H1 (cell line): ENCODE data around the gene DCLK1. TPM values are rescaled to one million over a fixed set of nuclear protein-coding genes. Genes with fewer than 3 reads are reported as not detected.

ENCODE experiments used
- CTCF ChIA-PET: fragments of 300-600 bp; sonication (Branson Sonifier 250); formaldehyde crosslinking; loops from one replicate; lab custom pipeline; 2021; ENCODE audit not compliant: partially characterized antibody; lab: Charles Lee
- POLR2A ChIA-PET: fragments of 300-600 bp; sonication (Branson Sonifier 250); formaldehyde crosslinking; loops from one replicate; lab custom pipeline; 2021; ENCODE audit warnings: inconsistent platforms; ENCODE audit not compliant: partially characterized antibody; lab: Charles Lee
- DNase-seq, 2 experiments: peaks; one replicate each; pipeline versions ENCODE4 v3.0.0 to v3.0.0-alpha.2; 2010 to 2022; ENCODE audit warnings: low spot score in 2 of 2, low read depth in 1 of 2, mixed read lengths in 1 of 2
- FAIRE-seq: peaks from 2 replicates; lab custom pipeline; 2011; peaks lifted over from hg19 to GRCh38; lab: Jason Lieb, UNC
- H2AFZ ChIP-seq: 2 replicates; pipeline ENCODE4 v1.8.1; 2012; ENCODE audit warnings: low read length, inconsistent platforms
- H2AK5ac ChIP-seq: 2 replicates; pipeline ENCODE4 v1.6.1; 2013; ENCODE audit warnings: low read depth, low read length
- H2BK120ac ChIP-seq: replicated peaks from 2 replicates; pipeline ENCODE3; 2013; ENCODE audit warnings: low read depth, low read length, inconsistent platforms
- H2BK12ac ChIP-seq: 2 replicates; pipeline ENCODE4 v1.6.1; 2013; ENCODE audit warnings: low read depth, low read length
- H2BK15ac ChIP-seq: 2 replicates; pipeline ENCODE4 v1.6.1; 2013; ENCODE audit warnings: low read length
- H2BK20ac ChIP-seq: 2 replicates; pipeline ENCODE4 v1.6.1; 2013; ENCODE audit warnings: low read length
- H2BK5ac ChIP-seq: 2 replicates; pipeline ENCODE4 v1.6.1; 2013; ENCODE audit warnings: low read depth, low read length
- H3K14ac ChIP-seq: 2 replicates; pipeline ENCODE4 v1.6.1; 2013; ENCODE audit warnings: inconsistent platforms; ENCODE audit not compliant: insufficient read length
- H3K18ac ChIP-seq: 2 replicates; pipeline ENCODE4 v1.6.1; 2013; ENCODE audit warnings: low read length; ENCODE audit errors: extremely low read depth
- H3K23ac ChIP-seq: 2 replicates; pipeline ENCODE4 v1.6.1; 2013; ENCODE audit warnings: inconsistent platforms; ENCODE audit not compliant: insufficient read length
- H3K23me2 ChIP-seq: 2 replicates; pipeline ENCODE4 v1.6.1; 2013; ENCODE audit warnings: low read depth, low read length
- H3K27ac ChIP-seq: 2 replicates; pipeline ENCODE4 v1.6.1; 2011; ENCODE audit warnings: low read depth, low read length, inconsistent platforms
- H3K27me3 ChIP-seq, 4 experiments: replicated peaks in 1 of 4; 1 replicate in 1 of 4; 2 replicates in 3 of 4; pipeline versions ENCODE4 v1.6.1 to v1.8.1; 2011 to 2013; ENCODE audit warnings: low read length in 3 of 4, mild to moderate bottlenecking in 3 of 4, inconsistent platforms in 2 of 4, mixed read lengths in 2 of 4, moderate library complexity in 1 of 4; ENCODE audit not compliant: control insufficient read depth in 3 of 4, insufficient read depth in 3 of 4; ENCODE audit errors: extremely low read depth in 1 of 4
- H3K36me3 ChIP-seq, 4 experiments: 2 replicates each; pipeline versions ENCODE4 v1.6.1 to v1.8.1; 2011 to 2013; ENCODE audit warnings: mild to moderate bottlenecking in 4 of 4, low read length in 3 of 4, moderate library complexity in 2 of 4, control low read depth in 1 of 4, inconsistent platforms in 1 of 4; ENCODE audit not compliant: insufficient read depth in 4 of 4, control insufficient read depth in 2 of 4
- H3K4ac ChIP-seq: replicated peaks from 2 replicates; pipeline ENCODE3; 2013; ENCODE audit warnings: low read length, low read depth, mixed read lengths, inconsistent platforms; ENCODE audit not compliant: insufficient read length
- H3K4me1 ChIP-seq, 4 experiments: replicated peaks in 1 of 4; 1 replicate in 1 of 4; 2 replicates in 3 of 4; pipeline versions ENCODE4 v1.6.1 to v1.8.1; 2011 to 2013; ENCODE audit warnings: low read length in 3 of 4, inconsistent platforms in 2 of 4, mixed read lengths in 1 of 4; ENCODE audit not compliant: insufficient read depth in 4 of 4, control insufficient read depth in 3 of 4
- H3K4me2 ChIP-seq, 2 experiments: 2 replicates each; pipeline versions ENCODE4 v1.6.1 to v1.8.1; 2011 to 2013; ENCODE audit warnings: low read depth in 2 of 2, low read length in 2 of 2, control low read depth in 1 of 2, inconsistent platforms in 1 of 2, mild to moderate bottlenecking in 1 of 2; ENCODE audit not compliant: insufficient read depth in 1 of 2
- H3K4me3 ChIP-seq, 4 experiments: fragments of 200-600, 300-600 bp in 1 of 4; sonication (generic), shearing (Covaris generic), sonication (Bioruptor Twin) in 1 of 4; 2 replicates each; pipeline versions ENCODE4 v1.5.1 to v1.8.1; 2011 to 2016; ENCODE audit warnings: low read length in 4 of 4, low read depth in 3 of 4, control low read depth in 2 of 4, inconsistent platforms in 2 of 4, mild to moderate bottlenecking in 2 of 4, mixed read lengths in 1 of 4, moderate library complexity in 1 of 4; ENCODE audit not compliant: insufficient read depth in 2 of 4; ENCODE audit errors: extremely low read depth in 1 of 4
- H3K56ac ChIP-seq: replicated peaks from 2 replicates; pipeline ENCODE3; 2013; ENCODE audit warnings: low read depth, mild to moderate bottlenecking, mixed read lengths, low read length, inconsistent platforms; ENCODE audit not compliant: insufficient read length
- H3K79me1 ChIP-seq: 2 replicates; pipeline ENCODE4 v1.6.1; 2013; ENCODE audit warnings: low read depth, low read length, control low read depth
- H3K79me2 ChIP-seq, 2 experiments: 2 replicates each; pipeline versions ENCODE4 v1.6.1 to v1.8.1; 2012 to 2013; ENCODE audit warnings: low read length in 2 of 2, mild to moderate bottlenecking in 2 of 2, inconsistent platforms in 1 of 2; ENCODE audit not compliant: insufficient read depth in 2 of 2, control insufficient read depth in 1 of 2
- H3K9ac ChIP-seq, 4 experiments: replicated peaks in 1 of 4; 1 replicate in 1 of 4; 2 replicates in 3 of 4; pipeline versions ENCODE4 v1.6.1 to v1.8.1; 2011 to 2013; ENCODE audit warnings: low read depth in 3 of 4, low read length in 3 of 4, control low read depth in 2 of 4, mild to moderate bottlenecking in 2 of 4, moderate library complexity in 2 of 4, inconsistent platforms in 1 of 4; ENCODE audit errors: extremely low read depth in 1 of 4
- H3K9me3 ChIP-seq, 2 experiments: 2 replicates each; pipeline versions ENCODE4 v1.6.1 to v1.8.1; 2012 to 2013; ENCODE audit warnings: mild to moderate bottlenecking in 2 of 2, moderate library complexity in 2 of 2, control low read depth in 1 of 2, inconsistent platforms in 1 of 2, low read depth in 1 of 2, low read length in 1 of 2, mixed read lengths in 1 of 2; ENCODE audit not compliant: insufficient read depth in 2 of 2
- H4K20me1 ChIP-seq, 2 experiments: replicated peaks in 1 of 2; 2 replicates each; pipeline versions ENCODE3 to v1.8.1; 2011 to 2013; ENCODE audit warnings: inconsistent platforms in 2 of 2, low read length in 2 of 2, mild to moderate bottlenecking in 1 of 2; ENCODE audit not compliant: insufficient read depth in 2 of 2, control insufficient read depth in 1 of 2
- H4K5ac ChIP-seq: 2 replicates; pipeline ENCODE4 v1.6.1; 2013; ENCODE audit warnings: low read length, low read depth, mixed read lengths, inconsistent platforms; ENCODE audit not compliant: insufficient read length
- H4K8ac ChIP-seq: 2 replicates; pipeline ENCODE4 v1.8.0; 2013; ENCODE audit warnings: mild to moderate bottlenecking, moderate library complexity, low read length, inconsistent platforms; ENCODE audit not compliant: insufficient read depth; ENCODE audit errors: extremely low read depth
- H4K91ac ChIP-seq: replicated peaks from 2 replicates; pipeline ENCODE3; 2013; ENCODE audit warnings: low read length, mixed read lengths, inconsistent platforms; ENCODE audit not compliant: insufficient read length
- CBX5 ChIP-seq: fragments of 300-800, 300-1000 bp; sonication (generic); IDR thresholded peaks from 2 replicates; pipeline ENCODE4 v1.7.1; 2016; ENCODE audit warnings: antibody characterized with exemption, low read length, low read depth
- WGBS, 2 experiments: shearing (Covaris generic) in 1 of 2; methylation state at CpG; one replicate each; pipeline versions ENCODE4 v1.1.6 to v1.1.7; 2013 to 2015; ENCODE audit warnings: low lambda C conversion rate in 2 of 2, mixed read lengths in 2 of 2, inconsistent platforms in 1 of 2, low coverage in 1 of 2, missing lambda C conversion rate in 1 of 2; ENCODE audit not compliant: insufficient replicate concordance in 2 of 2, insufficient coverage in 1 of 2, insufficient read length in 1 of 2; ENCODE audit errors: extremely low coverage in 1 of 2, missing lambda C conversion rate in 1 of 2; 5-methylcytosine and 5-hydroxymethylcytosine counted together
- polyA plus RNA-seq, 7 experiments: library from polyadenylated mRNA; depleted of rRNA in 3 of 7; stranded (reverse) in 5 of 7; unstranded in 2 of 7; fragments of >200 nt in 5 of 7; fragments of 200-250 nt in 2 of 7; gene quantifications; 1 replicate in 5 of 7; 2 replicates in 1 of 7; 4 replicates in 1 of 7; pipeline versions ENCODE4 v1.2.1 to v1.2.3, GENCODE V29; 2011 to 2013; ENCODE audit warnings: missing spikeins in 2 of 7, mixed read lengths in 2 of 7
- total RNA-seq: library from RNA; stranded (reverse); fragmentation: NEBNext Ultra II Directional; extraction: Animal tissue kit (Norgen Biotek cat#: 25700); gene quantifications from 2 replicates; pipeline ENCODE4 v1.2.1, GENCODE V29; 2021

The DCLK1 gene
- total and polyA plus RNA-seq, 2 of the 8 experiments (the other 6 are each of a cell fraction or from before 2014, with no cell fraction given) = 22.8 to 41.0 TPM

DNA sequence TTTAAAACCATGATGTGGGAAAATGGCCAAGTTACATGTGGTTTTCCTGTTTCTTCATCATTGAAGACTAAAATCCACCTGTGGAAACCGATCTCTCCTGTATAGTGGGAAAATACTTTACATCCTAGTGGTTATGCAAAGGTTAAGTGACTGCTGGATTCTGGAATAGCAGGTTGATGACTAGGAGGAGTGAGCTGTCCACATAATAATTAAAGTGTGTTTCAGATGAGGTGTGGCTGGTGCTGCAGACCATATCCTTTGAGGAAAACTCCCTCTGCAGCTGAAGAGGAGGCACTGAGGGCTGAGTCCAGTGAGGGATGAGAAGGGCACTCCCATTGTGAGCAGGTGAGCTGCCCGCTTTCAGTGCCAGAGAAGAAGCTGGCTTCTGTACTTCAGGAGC lies 43.2 kb downstream of the DCLK1 start:
- no peak overlapping the region for H3K4me3 ChIP-seq
- TF ChIP-seq CBX5 = no peak

More for the DNA sequence above, 43.2 kb downstream of the DCLK1 start:
- no peak overlapping the region for H3K56ac ChIP-seq
- H2BK12ac ChIP-seq = no peak overlapping the region
- no peaks in the 10 kb centered on the region for H3K79me1 ChIP-seq
- no peak overlapping the region for H2AK5ac ChIP-seq
- no peak overlapping the region for H3K14ac ChIP-seq
- no peak overlapping the region for H2BK5ac ChIP-seq
- no peak overlapping the region for H4K91ac ChIP-seq
- H2AFZ ChIP-seq = no peak overlapping the region
- H3K9me3 ChIP-seq = no peaks in the 10 kb centered on the region; a peak in 1 of 4 replicates
- H3K4me2 ChIP-seq = no peak overlapping the region
- H2BK15ac ChIP-seq = no peak overlapping the region
- DNase-seq (no peak), FAIRE-seq (no peak)
- 89% methylated on average over 2 of the region's 2 CpGs; no CpG with 5 or more reads in 1 of the 2 experiments for WGBS, 2 experiments
- H3K18ac ChIP-seq = no peak overlapping the region
- H3K4ac ChIP-seq = no peak overlapping the region
- CTCF ChIA-PET = interaction anchor here (1.1 kb wide), 1 partner anchor 11 kb away, joined by 3 read pairs; no protein-coding TSS in a partner anchor
- H3K27me3 ChIP-seq = no peaks in the 10 kb centered on the region
- H3K79me2 ChIP-seq = no peaks in the 10 kb centered on the region
- H3K23me2 ChIP-seq = no peaks in the 10 kb centered on the region
- H4K8ac ChIP-seq = no peak overlapping the region
- no peak overlapping the region for H2BK20ac ChIP-seq
- H3K4me1 ChIP-seq = peaks cover 0 to 2% (median under 1%) of the 10 kb centered on the region in 4 experiments; a peak in 2 of 7 replicates
- POLR2A ChIA-PET = no interaction called here
- H4K20me1 ChIP-seq = no peaks in the 10 kb centered on the region
- H3K36me3 ChIP-seq = no peaks in the 10 kb centered on the region
- no peak overlapping the region for H3K9ac ChIP-seq
- H2BK120ac ChIP-seq = no peak overlapping the region
- no peak overlapping the region for H3K27ac ChIP-seq
- no peak overlapping the region for H4K5ac ChIP-seq
- H3K23ac ChIP-seq = no peak overlapping the region
